ENCODE data around the gene PRTG. TPM values are rescaled to one million over a fixed set of nuclear protein-coding genes. Genes with fewer than 3 reads are reported as not detected.

Gene PRTG
- total and polyA plus RNA-seq, 10 of the 15 experiments (the other 5 are each of a cell fraction or from before 2014, with no cell fraction given), result under 0.01 to 0.25 TPM; not detected in 8

DNA sequence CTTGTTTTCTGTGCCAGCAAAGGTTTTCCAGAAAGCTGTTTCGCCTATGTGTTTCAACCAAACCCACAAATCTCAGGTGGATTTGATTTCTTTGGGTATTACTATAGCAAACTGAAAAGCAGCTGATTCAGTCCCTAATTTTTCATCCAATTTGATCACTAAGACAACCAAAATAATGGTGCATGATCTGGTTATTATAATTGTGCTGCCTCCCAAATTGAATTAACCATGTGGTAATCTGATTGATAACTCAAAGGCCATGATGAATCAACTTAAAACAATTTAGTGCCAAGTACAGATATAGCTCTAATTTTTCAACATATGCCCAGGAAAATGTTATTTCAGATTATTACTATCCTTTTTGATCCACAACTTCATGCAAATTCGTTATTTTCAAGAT, 30.6 kb downstream of the PRTG start:
- intact Hi-C loops (cut with micrococcal nuclease; ENCODE audit: unreplicated experiment), result no loop called here
- SMC1A ChIA-PET (ENCODE audit: uncharacterized antibody, unreplicated experiment), result interaction anchor here (1.0 to 1.1 kb wide), 2 partner anchors 14 to 44 kb away, joined by 3 to 4 read pairs; no protein-coding TSS in a partner anchor
- H3K27me3 ChIP-seq (replicated peaks in 1 of 2; ENCODE audit: control insufficient read depth in 2 of 2, insufficient read depth in 2 of 2, low read length in 1 of 2), result no peaks in the 10 kb centered on the region; a peak in 1 of 4 replicates
- no peaks in the 10 kb centered on the region for H3K79me2 ChIP-seq (ENCODE audit: control insufficient read depth, insufficient read depth, low read length)
- CTCF ChIA-PET, result interaction anchor here (1.0 kb wide), 1 partner anchor 14 kb away, joined by 3 read pairs; no protein-coding TSS in a partner anchor
- 17% methylated on average over 2 of the region's 2 CpGs for WGBS (ENCODE audit: insufficient coverage, insufficient replicate concordance, low lambda C conversion rate, missing lambda C conversion rate)
- no peaks in the 10 kb centered on the region for H4K20me1 ChIP-seq (ENCODE audit: control insufficient read depth, insufficient read depth)
- ATAC-seq (no peak), FAIRE-seq (no peak), DNase-seq (ENCODE audit: low read depth, low spot score) (no peak)
- no peak overlapping the region for H3K4me3 ChIP-seq
- H3K9ac ChIP-seq (ENCODE audit: control insufficient read depth, insufficient read depth, low read length), result no peak overlapping the region
- RAD21 ChIA-PET (ENCODE audit: unreplicated experiment), result no interaction called here
- H2AFZ ChIP-seq (ENCODE audit: control insufficient read depth, low read depth, low read length), result no peak overlapping the region
- POLR2A ChIA-PET, result no interaction called here
- BruUV-seq (replicated peaks), result no TSS peak
- in situ Hi-C loops (cut with MboI), result no loop called here
- H3K9me3 ChIP-seq (replicated peaks; ENCODE audit: control insufficient read depth, insufficient read depth, low read length), result no peaks in the 10 kb centered on the region
- H3K36me3 ChIP-seq (ENCODE audit: control insufficient read depth in 2 of 2, insufficient read depth in 2 of 2, low read length in 1 of 2), result no peaks in the 10 kb centered on the region
- no peak for TF ChIP-seq TCF3 (IDR thresholded peaks at IDR 0.05; ENCODE audit: borderline replicate concordance, insufficient read depth, low read depth, low read length)
- no peak for TF ChIP-seq SRF (IDR thresholded peaks at IDR 0.05; ENCODE audit: low read depth in 2 of 2, low read length in 2 of 2)
- no peak for TF ChIP-seq ZNF217 (IDR thresholded peaks at IDR 0.05)
- TF ChIP-seq HDGF (IDR thresholded peaks at IDR 0.05), result no peak
- no peak for TF ChIP-seq SKIL (IDR thresholded peaks at IDR 0.05; ENCODE audit: low read depth, poor library complexity, severe bottlenecking)
- TF ChIP-seq, protein P1, sequence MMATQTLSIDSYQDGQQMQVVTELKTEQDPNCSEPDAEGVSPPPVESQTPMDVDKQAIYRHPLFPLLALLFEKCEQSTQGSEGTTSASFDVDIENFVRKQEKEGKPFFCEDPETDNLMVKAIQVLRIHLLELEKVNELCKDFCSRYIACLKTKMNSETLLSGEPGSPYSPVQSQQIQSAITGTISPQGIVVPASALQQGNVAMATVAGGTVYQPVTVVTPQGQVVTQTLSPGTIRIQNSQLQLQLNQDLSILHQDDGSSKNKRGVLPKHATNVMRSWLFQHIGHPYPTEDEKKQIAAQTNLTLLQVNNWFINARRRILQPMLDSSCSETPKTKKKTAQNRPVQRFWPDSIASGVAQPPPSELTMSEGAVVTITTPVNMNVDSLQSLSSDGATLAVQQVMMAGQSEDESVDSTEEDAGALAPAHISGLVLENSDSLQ (IDR thresholded peaks at IDR 0.05), result no peak
- TF ChIP-seq CEBPB (IDR thresholded peaks at IDR 0.05; ENCODE audit: borderline replicate concordance in 1 of 2, low read depth in 2 of 2, low read length in 2 of 2), result no peak
- no peak for TF ChIP-seq BACH1 (IDR thresholded peaks at IDR 0.05; ENCODE audit: borderline replicate concordance)
- TF ChIP-seq CEBPZ (IDR thresholded peaks at IDR 0.05; ENCODE audit: low read depth, low read length), result no peak
- no peak overlapping the region for H3K4me2 ChIP-seq (ENCODE audit: control insufficient read depth, insufficient read depth)
- no peaks in the 10 kb centered on the region for H3K4me1 ChIP-seq (ENCODE audit: control insufficient read depth, insufficient read depth, low read length)
- H3K27ac ChIP-seq (ENCODE audit: control insufficient read depth, insufficient read depth), result no peak overlapping the region
